Cortex of kidney (tissue), 1 donor: ENCODE data around the gene RPS6KA3.
"Not testable (repeated sequence)": the region's sequence is repeated elsewhere in the genome, so short reads cannot be mapped to it uniquely, and the experiment has no call there.

ENCODE experiments used
- DNase-seq: peaks from one replicate; lab custom pipeline; 2025; lab: John Stamatoyannopoulos, UW

The RPS6KA3 gene

DNA sequence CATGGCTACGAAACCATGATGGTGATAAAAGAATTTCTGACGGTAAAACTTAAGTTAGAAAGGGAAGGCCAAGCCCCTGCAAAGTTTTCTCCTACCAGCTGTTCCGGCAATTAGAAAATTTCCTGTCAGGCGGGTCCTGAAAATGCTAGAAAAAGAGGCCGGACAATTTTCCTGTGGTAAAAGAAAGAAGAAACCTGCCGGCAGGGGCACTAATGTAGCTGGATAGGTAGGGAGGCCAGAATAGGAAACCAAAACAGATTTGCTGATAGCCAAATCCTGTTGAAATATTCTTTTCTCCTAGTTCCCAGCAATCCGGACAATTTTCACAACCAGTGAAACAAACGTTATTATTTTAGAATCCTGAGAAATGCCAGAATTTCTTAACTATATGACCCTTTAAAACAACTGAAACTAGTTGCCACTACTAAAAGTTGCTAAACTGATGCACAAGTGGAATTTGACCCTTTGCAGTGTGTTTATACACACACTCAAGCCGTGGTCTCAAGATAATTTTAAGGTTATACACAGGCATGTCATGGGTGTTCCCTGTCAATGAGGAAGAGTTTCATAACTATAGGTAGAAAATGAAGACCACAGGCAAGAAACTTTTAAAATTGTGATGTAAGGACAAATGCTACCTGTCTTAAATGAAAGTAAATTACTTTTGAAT, 47.7 kb downstream of the RPS6KA3 start:
- no peak for DNase-seq

GRCh38 chrX:20217906-20218305, 48.8 kb downstream of the RPS6KA3 start:
- no peak for DNase-seq

GRCh38 chrX:20217271-20217670, 49.4 kb downstream of the RPS6KA3 start:
- DNase-seq = no peak

DNA sequence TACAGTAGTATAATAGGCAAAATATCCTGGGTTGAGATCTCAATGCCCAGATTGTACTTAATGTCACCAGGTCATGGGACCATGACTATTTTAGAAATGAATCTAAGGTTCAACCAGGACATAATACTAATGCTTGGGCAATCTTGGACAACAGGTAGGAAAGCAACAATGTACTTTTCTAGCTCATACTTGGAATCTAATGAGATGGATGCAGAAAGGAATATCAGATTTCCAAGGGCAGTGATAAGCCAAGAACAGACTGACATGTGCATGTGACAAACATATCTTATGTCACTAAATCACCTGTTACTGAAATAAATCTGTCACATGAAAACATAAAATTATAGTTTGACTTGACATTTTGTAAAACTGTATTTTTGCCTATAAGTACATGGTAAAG, 51.1 kb downstream of the RPS6KA3 start:
- no peak for DNase-seq

GRCh38 chrX:20212486-20213089, 54.1 kb downstream of the RPS6KA3 start:
- no peak for DNase-seq

DNA sequence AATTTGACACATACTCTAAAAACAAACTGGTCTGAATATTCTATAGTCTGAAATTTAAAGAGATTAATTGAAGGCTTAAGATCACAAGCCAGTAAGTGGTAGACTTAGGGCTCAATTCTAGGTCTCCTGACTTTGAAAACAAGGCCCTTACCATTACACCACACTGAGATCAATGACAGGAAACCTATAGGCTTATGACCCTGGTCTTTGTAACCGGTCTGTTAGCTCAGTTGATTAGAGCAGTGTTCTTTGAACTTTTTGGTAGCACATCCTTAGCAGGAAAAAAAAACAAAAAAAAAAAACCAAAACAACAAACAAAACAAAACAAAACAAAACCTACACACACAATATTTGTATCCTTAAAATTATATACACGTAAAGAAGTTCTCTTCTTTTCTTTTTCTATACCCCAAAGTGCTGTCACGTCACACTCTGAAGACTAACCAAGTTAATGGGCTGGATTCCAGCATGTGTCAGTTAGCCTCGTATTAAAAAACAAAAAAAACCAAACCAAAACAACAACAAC, 55.4 kb downstream of the RPS6KA3 start:
- no peak for DNase-seq

DNA sequence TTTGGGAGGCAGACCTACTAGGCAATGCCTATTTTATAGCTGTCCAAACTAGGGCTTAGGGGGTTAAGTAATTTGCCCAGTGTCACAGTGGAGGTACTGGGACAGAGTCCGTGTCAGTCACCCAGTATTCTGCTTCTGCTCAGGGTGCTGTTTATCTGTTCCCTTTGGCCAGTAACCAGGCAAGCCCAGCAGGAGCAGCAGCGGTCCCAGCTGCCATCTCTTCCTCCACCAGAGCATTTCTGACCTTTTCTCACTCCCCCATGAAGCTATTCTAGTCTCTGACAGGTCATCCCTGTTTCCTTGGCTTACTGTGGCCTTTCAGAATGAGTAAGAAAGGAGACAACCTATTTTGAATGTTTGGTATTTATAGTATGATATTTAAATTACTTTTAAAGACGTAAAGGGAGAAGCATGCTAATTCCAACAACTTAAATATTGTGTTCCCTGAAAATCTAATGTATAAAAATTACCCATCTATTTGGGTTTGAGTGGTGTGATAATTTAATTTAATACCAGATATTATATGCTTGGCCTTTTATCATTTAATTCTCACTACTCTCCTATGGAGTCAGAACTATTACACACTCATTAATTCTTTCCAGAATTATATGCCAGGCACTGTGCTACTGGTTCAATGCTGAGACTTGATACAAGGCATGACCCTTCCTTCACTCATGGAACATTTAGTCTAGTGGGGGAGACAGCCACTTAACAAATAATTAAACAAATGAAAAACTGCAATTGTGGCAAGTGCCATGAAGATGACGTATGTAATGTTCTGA, 60.6 kb downstream of the RPS6KA3 start:
- no peak for DNase-seq

DNA sequence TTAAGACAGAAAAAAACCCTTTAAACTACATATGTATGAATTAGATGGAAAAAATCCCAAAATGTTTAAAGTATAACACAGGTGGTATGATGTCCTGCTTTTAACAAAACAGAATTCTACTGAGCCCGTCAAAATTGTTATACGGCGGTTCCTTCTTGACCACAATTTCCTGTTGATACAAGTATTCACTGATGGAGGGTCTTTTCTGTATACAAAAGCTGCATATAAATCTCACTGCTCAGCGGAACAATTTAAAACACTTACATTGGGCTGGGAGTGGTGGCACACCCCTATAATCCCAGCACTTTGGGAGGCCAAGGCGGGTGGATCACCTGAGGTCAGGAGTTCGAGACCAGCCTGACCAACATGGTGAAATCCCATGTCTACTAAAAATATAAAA, 62.4 kb downstream of the RPS6KA3 start:
- DNase-seq = no peak

DNA sequence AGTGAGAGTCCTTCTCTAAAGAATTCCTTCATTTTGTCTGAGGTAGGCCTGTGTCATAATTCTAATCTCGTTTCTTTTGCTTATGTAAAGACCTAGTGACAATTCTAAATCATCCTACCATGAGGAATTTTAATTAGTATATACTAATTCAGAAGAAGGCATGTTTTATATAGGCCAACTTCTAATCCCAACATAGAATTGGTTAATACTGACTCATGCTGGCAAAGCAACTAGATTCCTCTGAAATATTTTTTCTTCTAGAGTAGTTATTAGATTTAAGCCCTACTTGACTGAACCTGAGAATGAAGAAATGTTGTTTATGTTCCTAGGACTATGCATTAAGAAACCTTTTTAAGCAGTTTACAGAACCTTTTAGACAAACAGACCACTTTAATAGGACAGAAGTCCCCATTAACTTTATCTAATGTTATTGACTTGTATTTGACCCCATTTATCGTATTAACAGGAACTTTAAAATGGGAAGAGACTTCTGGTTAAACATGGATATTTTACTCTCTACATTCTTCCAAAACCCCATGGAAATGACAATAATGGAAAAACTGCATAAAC, 69.0 kb downstream of the RPS6KA3 start:
- DNase-seq = no peak

- DNase-seq = no peak
Measured at GRCh38 chrX:20189171-20189570, 77.5 kb downstream of the RPS6KA3 start.

DNA sequence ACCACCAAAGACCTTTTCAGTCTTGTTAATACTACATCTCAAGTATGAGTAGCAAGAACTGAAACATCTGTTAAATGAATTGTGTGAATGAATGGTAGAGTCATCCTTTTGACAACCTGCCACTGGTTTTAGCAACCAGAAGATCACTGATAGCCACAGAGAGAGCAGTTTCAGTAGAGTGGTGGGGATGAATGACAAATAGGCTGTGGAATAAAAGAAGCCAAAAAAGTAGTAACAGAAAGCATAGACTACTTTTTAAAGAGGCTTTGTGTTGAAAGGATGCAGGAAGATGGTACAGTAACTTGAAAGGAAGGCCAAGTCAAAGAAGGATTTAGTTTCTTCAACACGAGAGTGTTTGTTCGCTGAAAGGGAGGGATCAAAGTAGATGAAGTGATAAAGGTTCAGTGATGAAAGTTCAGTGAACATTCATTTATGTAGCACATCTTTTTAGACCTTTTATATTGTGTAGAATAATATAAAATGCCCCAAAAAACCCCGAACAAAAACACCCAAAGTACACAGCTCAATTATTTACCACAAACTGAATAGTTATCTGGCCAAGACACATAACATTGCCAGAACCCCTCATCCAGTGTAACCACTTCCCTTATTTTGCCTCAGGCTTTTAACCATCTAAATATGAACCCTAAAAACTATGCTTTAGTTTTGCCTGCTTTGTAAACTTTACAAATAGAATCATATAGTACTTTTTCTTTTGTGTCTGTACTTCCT, 84.9 kb downstream of the RPS6KA3 start:
- DNase-seq = no peak

GRCh38 chrX:20177093-20177492, 89.6 kb downstream of the RPS6KA3 start:
- no peak for DNase-seq

DNA sequence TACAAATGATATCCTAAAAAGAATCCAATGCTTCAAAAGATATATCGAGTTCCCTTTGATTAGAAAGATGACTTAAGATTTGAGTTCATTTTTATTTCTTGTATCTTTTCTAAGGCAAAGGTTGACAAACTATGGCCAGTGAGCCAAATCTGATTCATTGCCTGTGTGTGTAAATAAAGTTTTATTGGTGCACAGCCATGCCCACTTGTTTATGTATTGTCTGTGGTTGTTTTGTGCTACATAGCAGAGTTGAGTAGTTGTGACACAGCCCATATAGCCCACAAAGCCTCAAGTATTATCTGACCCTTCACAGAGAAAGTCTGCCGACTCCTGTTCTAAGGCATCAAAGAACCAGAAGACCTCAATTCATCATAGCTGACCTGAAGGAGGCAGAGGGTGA, 92.9 kb downstream of the RPS6KA3 start:
- no peak for DNase-seq

- DNase-seq = no peak
Measured at GRCh38 chrX:20173313-20173712, 93.4 kb downstream of the RPS6KA3 start.

DNA sequence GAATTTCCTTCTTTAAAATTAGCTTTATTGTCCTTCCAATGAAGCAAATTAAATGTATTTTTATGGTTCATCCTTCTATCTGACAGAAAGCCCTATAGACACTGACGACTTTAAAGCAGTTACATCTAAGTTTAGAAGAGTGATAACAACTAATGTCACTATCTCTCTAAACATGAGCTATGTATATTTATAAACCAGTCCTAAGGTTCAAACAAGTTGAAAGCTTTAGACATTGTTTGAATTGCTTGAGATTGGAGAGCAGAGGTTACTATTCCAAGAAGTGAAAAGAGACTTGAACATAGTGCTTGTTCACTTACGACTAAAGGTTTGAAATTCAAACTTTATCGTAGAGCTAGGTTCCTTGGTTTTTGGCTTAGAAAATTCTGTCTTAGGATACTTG, 94.8 kb downstream of the RPS6KA3 start:
- DNase-seq = no peak

GRCh38 chrX:20162516-20162915, 104.2 kb downstream of the RPS6KA3 start:
- DNase-seq = not testable (repeated sequence)

DNA sequence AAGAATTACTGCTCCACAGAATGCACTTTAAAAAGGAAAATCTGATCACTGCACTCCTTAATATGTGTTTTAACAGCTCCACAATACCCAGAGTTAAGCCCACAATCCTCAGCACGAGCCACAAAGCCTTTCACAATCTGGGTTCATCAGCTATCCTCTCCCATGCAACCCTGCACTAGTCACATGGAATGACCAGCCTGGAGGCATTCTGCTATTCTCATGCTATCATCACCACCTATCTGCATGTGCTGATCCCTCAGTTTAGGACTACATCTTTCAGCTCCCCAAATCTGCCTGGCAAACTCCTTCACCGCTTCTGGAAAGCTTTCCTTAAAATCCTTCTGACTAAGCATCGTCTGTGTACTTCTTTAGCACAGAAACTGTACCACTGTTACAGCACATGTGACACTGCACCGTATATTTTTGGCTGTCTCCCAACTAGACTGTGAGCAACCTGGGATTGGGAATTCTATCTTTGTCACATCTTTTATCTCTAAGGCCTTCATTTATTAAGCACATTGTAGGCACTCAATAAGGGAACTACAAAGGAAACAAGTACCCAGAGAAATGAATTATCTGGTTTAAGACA, 106.8 kb downstream of the RPS6KA3 start:
- DNase-seq = no peak

DNA sequence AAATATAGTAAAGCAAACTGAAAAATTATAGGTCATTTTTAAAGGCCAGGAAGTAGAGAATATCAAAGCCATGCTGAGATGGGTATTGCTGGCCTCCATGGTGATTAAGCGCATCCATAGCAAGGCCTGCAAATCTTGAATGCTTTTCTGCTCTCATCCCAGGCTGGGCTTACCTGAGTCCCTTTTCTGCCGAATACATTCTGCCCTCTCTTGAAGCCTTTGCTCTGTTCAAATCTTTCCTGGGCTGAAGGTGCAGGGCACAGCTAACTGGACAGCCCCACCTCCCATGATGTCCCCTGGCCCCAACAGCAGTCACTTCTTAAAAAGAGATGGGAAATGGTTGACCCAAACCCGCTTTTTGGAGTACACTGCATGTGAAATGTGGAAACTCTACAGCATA, 115.0 kb downstream of the RPS6KA3 start:
- DNase-seq = no peak

DNA sequence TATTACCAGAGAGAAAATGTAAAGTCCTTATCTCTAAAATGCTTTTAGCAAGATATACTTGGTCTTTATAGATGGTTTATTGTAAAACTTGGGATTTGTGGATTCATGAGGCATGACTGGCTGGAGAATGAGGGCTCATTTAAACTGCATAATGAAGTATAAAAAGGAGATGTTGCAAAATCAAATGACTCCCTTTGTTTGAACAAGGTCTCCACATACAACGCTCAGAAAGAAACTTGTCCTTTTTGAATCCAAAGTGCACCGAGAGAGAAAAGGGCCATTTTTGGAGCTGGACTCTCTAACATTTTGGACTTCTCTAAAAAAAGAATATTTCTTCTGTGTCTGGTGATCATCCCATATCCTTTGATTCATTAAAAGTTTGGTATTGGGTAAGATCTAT, 117.4 kb downstream of the RPS6KA3 start:
- no peak for DNase-seq

DNA sequence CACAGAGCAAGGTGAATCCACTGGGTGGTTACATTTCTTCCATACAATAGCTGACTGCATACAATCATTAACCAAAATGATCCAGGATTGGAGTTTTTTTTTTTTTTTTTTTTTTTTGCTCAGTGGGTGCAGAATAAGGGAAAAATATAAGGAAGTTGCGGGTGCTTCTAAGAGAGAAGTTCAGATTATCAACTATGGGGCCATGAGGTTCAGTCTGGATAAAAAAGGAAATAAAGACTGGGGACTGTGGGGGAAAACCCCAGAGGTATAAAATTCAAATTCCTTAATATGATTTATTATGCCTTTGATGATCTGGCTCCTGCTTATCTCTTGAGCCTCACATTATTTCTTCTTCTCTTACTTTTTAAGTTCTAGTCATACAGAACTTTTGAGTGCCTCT, 119.1 kb downstream of the RPS6KA3 start:
- DNase-seq = no peak

- DNase-seq = no peak
Measured at GRCh38 chrX:20144491-20144890, 122.2 kb downstream of the RPS6KA3 start.

DNA sequence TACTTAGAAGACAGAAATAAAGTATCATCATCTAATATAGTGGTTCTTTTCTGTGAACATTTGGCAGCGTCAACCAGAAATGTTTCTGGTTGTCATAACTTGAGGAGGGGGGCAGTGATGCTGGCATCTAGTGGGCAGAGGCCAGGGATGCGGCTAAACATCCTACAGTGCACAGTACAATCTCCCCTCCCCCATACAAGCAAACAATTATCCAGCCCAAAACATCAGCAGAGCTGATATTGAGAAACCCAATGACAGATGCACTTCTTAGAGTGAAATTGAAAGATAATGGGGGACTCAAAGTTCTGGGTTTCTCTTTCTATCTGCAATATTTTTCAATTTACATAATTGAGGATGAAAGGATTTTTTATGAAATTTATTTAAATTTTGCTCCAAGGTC, 123.1 kb downstream of the RPS6KA3 start:
- no peak for DNase-seq
